A549 (cell line): ENCODE measurements around the gene LYPD6B.

Experiments
- CBX8 ChIP-seq: fragments of 200-600 bp; sonication (generic); IDR thresholded peaks from 2 replicates; pipeline ENCODE4 v1.6.1; 2016
- CTCF ChIP-seq: fragments of >200 bp; sonication (Bioruptor Twin); formaldehyde crosslinking; IDR thresholded peaks from 3 replicates; pipeline ENCODE4 v1.5.1; 2016
- HOXA7 ChIP-seq: fragments of 250-450 bp; sonication (Bioruptor Pico); IDR thresholded peaks from 2 replicates; pipeline ENCODE4 v1.5.0; 2020; ENCODE audit warnings: mild to moderate bottlenecking, moderate library complexity
- MAFK ChIP-seq: fragments of 450-650 bp; IDR thresholded peaks from 2 replicates; pipeline ENCODE4 v1.6.1; 2014; ENCODE audit not compliant: partially characterized antibody
- MAX ChIP-seq: IDR thresholded peaks from 2 replicates; pipeline ENCODE4 v1.6.1; 2012
- MAZ ChIP-seq: fragments of 150-350 bp; IDR thresholded peaks from 2 replicates; pipeline ENCODE4 v1.6.1; 2014; ENCODE audit warnings: antibody characterized with exemption, low read depth, low read length, borderline replicate concordance
- POLR2A ChIP-seq: IDR thresholded peaks from 2 replicates; pipeline ENCODE4 v1.6.1; 2012; ENCODE audit warnings: mild to moderate bottlenecking, low read length
- RAD21 ChIP-seq, 2 experiments: fragments of >200 bp in 1 of 2; sonication (Bioruptor Twin) in 1 of 2; formaldehyde crosslinking in 1 of 2; IDR thresholded peaks in 1 of 2; conservative IDR thresholded peaks in 1 of 2; 2 replicates in 1 of 2; 3 replicates in 1 of 2; pipeline ENCODE4 v1.6.1; 2012 to 2018; ENCODE audit warnings: inconsistent platforms in 1 of 2
- SMC3 ChIP-seq: fragments of >200 bp; sonication (Bioruptor Twin); formaldehyde crosslinking; IDR thresholded peaks from 3 replicates; pipeline ENCODE4 v1.6.1; 2018; ENCODE audit warnings: inconsistent platforms
- TP53 ChIP-seq: fragments of 250-450 bp; sonication (Bioruptor Pico); IDR thresholded peaks from 2 replicates; pipeline ENCODE4 v1.5.0; 2021; ENCODE audit warnings: mild to moderate bottlenecking, moderate library complexity
- ZFP36 ChIP-seq: fragments of 450-650 bp; IDR thresholded peaks from 2 replicates; pipeline ENCODE4 v1.6.1; 2014; ENCODE audit warnings: borderline replicate concordance; ENCODE audit not compliant: partially characterized antibody

GRCh38 chr2:149098701-149099100 lies 60.2 kb downstream of the LYPD6B start:
- TF ChIP-seq TP53 (CRISPR knock-in tag) (no peak), ZFP36 (no peak), MAX (no peak), MAZ (no peak), POLR2A (no peak), CTCF (no peak), SMC3 (no peak), RAD21 (conservative IDR thresholded peaks at IDR 0.05 in 1 of 2, IDR thresholded peaks at IDR 0.05 in 1 of 2) (no peak), MAFK (no peak), CBX8 (no peak), HOXA7 (no peak)
